NK-92 treated with Interleukin-12 subunit alpha and Interleukin-12 subunit beta, amount 100 ng/mL, for 24 hours (cell line): Measurements from ENCODE around the gene P2RX5.

Source experiments
- DNase-seq: peaks from one replicate; lab custom pipeline; 2025; lab: John Stamatoyannopoulos, UW

The P2RX5 gene

GRCh38 chr17:3656755-3657587 lies 39.0 kb downstream of the P2RX5 start:
- no peak for DNase-seq

- DNase-seq: no peak
Observed at GRCh38 chr17:3656353-3656752, 39.6 kb downstream of the P2RX5 start.

- DNase-seq: no peak
Observed at GRCh38 chr17:3655766-3656165, 40.2 kb downstream of the P2RX5 start.

GRCh38 chr17:3647769-3648555 lies 48.0 kb downstream of the P2RX5 start:
- DNase-seq: no peak

- no peak for DNase-seq
Observed at GRCh38 chr17:3647251-3647650, 48.7 kb downstream of the P2RX5 start.

GRCh38 chr17:3645310-3645709 lies 50.6 kb downstream of the P2RX5 start:
- no peak for DNase-seq

- DNase-seq: no peak
Observed at GRCh38 chr17:3643889-3644349, 52.0 kb downstream of the P2RX5 start.

GRCh38 chr17:3641717-3642486 lies 54.1 kb downstream of the P2RX5 start:
- DNase-seq: no peak

GRCh38 chr17:3641014-3641413 lies 54.9 kb downstream of the P2RX5 start:
- DNase-seq: no peak

- no peak for DNase-seq
Observed at GRCh38 chr17:3639981-3640596, 55.9 kb downstream of the P2RX5 start.

- DNase-seq: no peak
Observed at GRCh38 chr17:3636908-3637373, 59.0 kb downstream of the P2RX5 start.

GRCh38 chr17:3636154-3636907 lies 59.6 kb downstream of the P2RX5 start, which contains the start of the genes CTNS and SHPK:
Gene CTNS (plus strand): TSS chr17:3636760. CDS start chr17:3640207, 3,447 bp downstream.
Gene SHPK (minus strand): TSS chr17:3636250. CDS start chr17:3636219, 31 bp downstream.
- DNase-seq: peak; percentile 82

- no peak for DNase-seq
Observed at GRCh38 chr17:3635474-3636153, 60.3 kb downstream of the P2RX5 start.

GRCh38 chr17:3632287-3632686 lies 63.7 kb downstream of the P2RX5 start:
- DNase-seq: no peak

- no peak for DNase-seq
Observed at GRCh38 chr17:3630781-3631180, 65.2 kb downstream of the P2RX5 start.

- no peak for DNase-seq
Observed at GRCh38 chr17:3627769-3628167, 68.2 kb downstream of the P2RX5 start.

GRCh38 chr17:3626831-3627768 lies 68.9 kb downstream of the P2RX5 start:
- no peak for DNase-seq
